Measurements from ENCODE around the gene UBXN1.

DNA sequence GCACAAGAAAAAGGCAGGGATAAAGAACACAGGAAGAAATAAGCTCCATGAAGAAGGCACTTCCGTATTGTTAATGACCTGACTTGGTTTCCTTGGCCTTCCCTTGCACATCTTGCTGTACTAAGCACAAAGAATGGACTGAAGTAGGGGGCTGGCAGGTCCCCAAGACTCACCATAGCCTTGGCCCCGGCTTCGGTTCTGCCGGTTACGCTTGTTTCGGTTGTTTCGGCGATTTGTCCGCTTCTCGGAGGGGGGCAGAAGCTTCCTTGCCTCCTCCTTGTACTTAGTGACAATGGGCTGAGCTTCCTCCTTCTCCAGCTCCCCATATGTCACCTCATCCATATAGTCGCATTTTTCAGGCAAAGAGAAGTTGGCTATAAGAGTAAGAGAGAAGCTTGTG, 37.9 kb upstream of the UBXN1 start:
- TF ChIP-seq POLR2A (IDR thresholded peaks at IDR 0.05) = no peak
- TF ChIP-seq, protein P1, sequence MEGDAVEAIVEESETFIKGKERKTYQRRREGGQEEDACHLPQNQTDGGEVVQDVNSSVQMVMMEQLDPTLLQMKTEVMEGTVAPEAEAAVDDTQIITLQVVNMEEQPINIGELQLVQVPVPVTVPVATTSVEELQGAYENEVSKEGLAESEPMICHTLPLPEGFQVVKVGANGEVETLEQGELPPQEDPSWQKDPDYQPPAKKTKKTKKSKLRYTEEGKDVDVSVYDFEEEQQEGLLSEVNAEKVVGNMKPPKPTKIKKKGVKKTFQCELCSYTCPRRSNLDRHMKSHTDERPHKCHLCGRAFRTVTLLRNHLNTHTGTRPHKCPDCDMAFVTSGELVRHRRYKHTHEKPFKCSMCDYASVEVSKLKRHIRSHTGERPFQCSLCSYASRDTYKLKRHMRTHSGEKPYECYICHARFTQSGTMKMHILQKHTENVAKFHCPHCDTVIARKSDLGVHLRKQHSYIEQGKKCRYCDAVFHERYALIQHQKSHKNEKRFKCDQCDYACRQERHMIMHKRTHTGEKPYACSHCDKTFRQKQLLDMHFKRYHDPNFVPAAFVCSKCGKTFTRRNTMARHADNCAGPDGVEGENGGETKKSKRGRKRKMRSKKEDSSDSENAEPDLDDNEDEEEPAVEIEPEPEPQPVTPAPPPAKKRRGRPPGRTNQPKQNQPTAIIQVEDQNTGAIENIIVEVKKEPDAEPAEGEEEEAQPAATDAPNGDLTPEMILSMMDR (IDR thresholded peaks at IDR 0.05) = no peak
